ENCODE data around the gene GABRR3. TPM values are rescaled to one million over a fixed set of nuclear protein-coding genes. Genes with fewer than 3 reads are reported as not detected.
A peak's percentile ranks its signal among the peaks of the same experiment; 100 is the strongest.

The GABRR3 gene
- total RNA-seq, 1 experiment from 2014 or later = not detected

GRCh38 chr3:97948351-97949109, 86.6 kb downstream of the GABRR3 start:
- intact Hi-C loops (cut with micrococcal nuclease) = no loop called here
- Histone ChIP-seq H3K27ac (ENCODE audit: low read length) (no peak overlapping the region), H3K4me1 (ENCODE audit: insufficient read depth, low read length) (peaks cover 13% of the 10 kb centered on the region), H3K27me3 (ENCODE audit: low read length) (no peaks in the 10 kb centered on the region), H3K4me3 (ENCODE audit: low read length) (no peak overlapping the region), H3K79me2 (ENCODE audit: low read length) (no peaks in the 10 kb centered on the region), H3K4me2 (ENCODE audit: low read length) (no peak overlapping the region), H3F3A (ENCODE audit: low read length, unreplicated experiment) (no peaks in the 10 kb centered on the region), H3K9ac (ENCODE audit: low read length) (no peak overlapping the region), H3K9me3 (ENCODE audit: low read length) (no peaks in the 10 kb centered on the region), H3K9me2 (replicated peaks; ENCODE audit: low read length) (no peaks in the 10 kb centered on the region), H3K36me3 (ENCODE audit: low read depth, low read length) (peaks cover 63% of the 10 kb centered on the region), H2AFZ (ENCODE audit: low read length) (no peak overlapping the region), H4K20me1 (ENCODE audit: low read length) (no peaks in the 10 kb centered on the region)
- TF ChIP-seq CTCF (conservative IDR thresholded peaks at IDR 0.05; ENCODE audit: low read depth, low read length) (no peak), EZH2 (IDR thresholded peaks at IDR 0.05; ENCODE audit: low read length, unreplicated experiment) (no peak), EZH2phosphoT487 (IDR thresholded peaks at IDR 0.05; ENCODE audit: borderline replicate concordance, low read length) (no peak)
- no TSS peak for BruUV-seq (replicated peaks)
- ATAC-seq = no peak
- POLR2A ChIA-PET (ENCODE audit: unreplicated experiment) = no interaction called here
- CTCF ChIA-PET = no interaction called here
- DNase-seq = no peak

DNA sequence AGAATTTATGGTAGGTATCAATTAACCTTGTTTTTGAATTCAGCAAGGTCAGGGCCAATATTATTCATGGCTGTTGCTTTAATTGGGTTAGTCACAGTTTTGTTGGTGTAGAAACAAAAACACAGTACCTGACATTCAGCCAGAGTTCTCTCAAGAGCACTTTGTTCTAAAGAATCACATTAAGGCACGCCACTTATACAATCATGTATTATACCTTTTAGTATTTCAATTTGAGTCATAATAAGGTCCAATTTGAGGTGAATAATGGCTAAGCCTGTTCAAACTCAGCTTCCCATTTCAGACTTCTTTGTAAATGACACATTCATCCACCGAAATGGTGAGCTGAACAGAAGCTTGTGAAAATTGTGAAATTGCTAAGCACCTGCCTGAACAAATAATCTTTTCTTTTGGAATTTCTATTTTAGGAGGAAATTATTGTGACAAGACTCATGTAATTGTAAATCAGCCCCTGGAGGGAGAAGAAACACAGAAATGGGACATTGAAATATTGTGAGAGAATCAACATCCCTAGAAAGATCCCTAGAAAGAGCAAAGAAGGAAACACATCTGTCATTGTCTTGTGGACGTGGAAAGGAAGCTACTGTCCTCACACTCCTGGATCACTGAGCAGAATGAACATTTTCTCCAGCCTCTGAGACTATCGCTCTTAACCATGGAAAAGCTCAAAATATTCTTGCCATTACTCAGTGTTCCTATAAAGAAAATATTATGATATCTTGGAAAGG, 92.1 kb downstream of the GABRR3 start:
- Histone ChIP-seq H4K20me1 (ENCODE audit: low read length) (no peaks in the 10 kb centered on the region), H3K27me3 (ENCODE audit: low read length) (no peaks in the 10 kb centered on the region), H3K36me3 (ENCODE audit: low read depth, low read length) (peaks cover 52% of the 10 kb centered on the region), H3K9me2 (replicated peaks; ENCODE audit: low read length) (no peaks in the 10 kb centered on the region), H2AFZ (ENCODE audit: low read length) (no peak overlapping the region), H3F3A (ENCODE audit: low read length, unreplicated experiment) (no peaks in the 10 kb centered on the region), H3K9me3 (ENCODE audit: low read length) (no peaks in the 10 kb centered on the region), H3K27ac (ENCODE audit: low read length) (no peak overlapping the region), H3K4me1 (ENCODE audit: insufficient read depth, low read length) (no peaks in the 10 kb centered on the region), H3K4me3 (ENCODE audit: low read length) (no peak overlapping the region), H3K9ac (ENCODE audit: low read length) (no peak overlapping the region), H3K79me2 (ENCODE audit: low read length) (no peaks in the 10 kb centered on the region), H3K4me2 (ENCODE audit: low read length) (no peak overlapping the region)
- ChIA-PET POLR2A (ENCODE audit: unreplicated experiment) (no interaction called here), CTCF (interaction anchor here (0.6 kb wide), 1 partner anchor 48 kb away, joined by 3 read pairs; no protein-coding TSS in a partner anchor)
- TF ChIP-seq EZH2phosphoT487 (IDR thresholded peaks at IDR 0.05; ENCODE audit: borderline replicate concordance, low read length) (no peak), CTCF (conservative IDR thresholded peaks at IDR 0.05; ENCODE audit: low read depth, low read length) (no peak), EZH2 (IDR thresholded peaks at IDR 0.05; ENCODE audit: low read length, unreplicated experiment) (no peak)
- intact Hi-C loops (cut with micrococcal nuclease) = no loop called here
- DNase-seq (no peak), ATAC-seq (no peak)
- BruUV-seq (replicated peaks) = no TSS peak

GRCh38 chr3:97940034-97940433, 95.1 kb downstream of the GABRR3 start:
- H3K27ac ChIP-seq (ENCODE audit: low read length) = no peak overlapping the region
- H3K9me2 ChIP-seq (replicated peaks; ENCODE audit: low read length) = no peaks in the 10 kb centered on the region
- ATAC-seq (peak; percentile 67), DNase-seq (peak; percentile 19)
- no TSS peak for BruUV-seq (replicated peaks)
- no peaks in the 10 kb centered on the region for H3K79me2 ChIP-seq (ENCODE audit: low read length)
- no peak overlapping the region for H3K4me2 ChIP-seq (ENCODE audit: low read length)
- ChIA-PET POLR2A (ENCODE audit: unreplicated experiment) (no interaction called here), CTCF (no interaction called here)
- no peaks in the 10 kb centered on the region for H3K9me3 ChIP-seq (ENCODE audit: low read length)
- H3K9ac ChIP-seq (ENCODE audit: low read length) = no peak overlapping the region
- H2AFZ ChIP-seq (ENCODE audit: low read length) = no peak overlapping the region
- H3F3A ChIP-seq (ENCODE audit: low read length, unreplicated experiment) = no peaks in the 10 kb centered on the region
- TF ChIP-seq CTCF (conservative IDR thresholded peaks at IDR 0.05; ENCODE audit: low read depth, low read length) (peak; percentile 37; the same call in 1 of the 2 replicates), EZH2 (IDR thresholded peaks at IDR 0.05; ENCODE audit: low read length, unreplicated experiment) (no peak)
- no peaks in the 10 kb centered on the region for H3K27me3 ChIP-seq (ENCODE audit: low read length)
- H3K36me3 ChIP-seq (ENCODE audit: low read depth, low read length) = peaks cover 35% of the 10 kb centered on the region
- intact Hi-C loops (cut with micrococcal nuclease) = loop anchor here (1.0 kb wide), 1 partner anchor 147 kb away; no protein-coding TSS in a partner anchor
- no peak overlapping the region for H3K4me3 ChIP-seq (ENCODE audit: low read length)
- H4K20me1 ChIP-seq (ENCODE audit: low read length) = no peaks in the 10 kb centered on the region
- no peaks in the 10 kb centered on the region for H3K4me1 ChIP-seq (ENCODE audit: insufficient read depth, low read length)

Data from PC-3 (cell line).